Measurements from ENCODE around the gene GAP43.

Gene GAP43

GRCh38 chr3:115634052-115634451, 10.7 kb downstream of the GAP43 start:
- DNase-seq (ENCODE audit: low read depth in 1 of 2, low spot score in 1 of 2): no peak
- in situ Hi-C loops (cut with HindIII; ENCODE audit: low pct_unique_long_range_greater_than_20kb, low sequenced_read_pairs): no loop called here
- no peak for TF ChIP-seq JUND (IDR thresholded peaks at IDR 0.05; ENCODE audit: low read depth)

- in situ Hi-C loops (cut with HindIII; ENCODE audit: low pct_unique_long_range_greater_than_20kb, low sequenced_read_pairs): no loop called here
- TF ChIP-seq JUND (IDR thresholded peaks at IDR 0.05; ENCODE audit: low read depth): no peak
- no peak for DNase-seq (ENCODE audit: low read depth in 1 of 2, low spot score in 1 of 2)
Observed at GRCh38 chr3:115635406-115635805, 12.1 kb downstream of the GAP43 start.

- in situ Hi-C loops (cut with HindIII; ENCODE audit: low pct_unique_long_range_greater_than_20kb, low sequenced_read_pairs): no loop called here
- no peak for TF ChIP-seq JUND (IDR thresholded peaks at IDR 0.05; ENCODE audit: low read depth)
- no peak for DNase-seq (ENCODE audit: low read depth in 1 of 2, low spot score in 1 of 2)
Observed at GRCh38 chr3:115638241-115638640, 14.9 kb downstream of the GAP43 start.

- no peak for TF ChIP-seq JUND (IDR thresholded peaks at IDR 0.05; ENCODE audit: low read depth)
- in situ Hi-C loops (cut with HindIII; ENCODE audit: low pct_unique_long_range_greater_than_20kb, low sequenced_read_pairs): no loop called here
- no peak for DNase-seq (ENCODE audit: low read depth in 1 of 2, low spot score in 1 of 2)
Observed at GRCh38 chr3:115638991-115639390, 15.7 kb downstream of the GAP43 start.

- in situ Hi-C loops (cut with HindIII; ENCODE audit: low pct_unique_long_range_greater_than_20kb, low sequenced_read_pairs): no loop called here
- DNase-seq (ENCODE audit: low read depth in 1 of 2, low spot score in 1 of 2): no peak
- no peak for TF ChIP-seq JUND (IDR thresholded peaks at IDR 0.05; ENCODE audit: low read depth)
Observed at GRCh38 chr3:115644391-115644790, 21.1 kb downstream of the GAP43 start.

GRCh38 chr3:115646027-115646690, 22.8 kb downstream of the GAP43 start:
- in situ Hi-C loops (cut with HindIII; ENCODE audit: low pct_unique_long_range_greater_than_20kb, low sequenced_read_pairs): no loop called here
- no peak for TF ChIP-seq JUND (IDR thresholded peaks at IDR 0.05; ENCODE audit: low read depth)
- DNase-seq (ENCODE audit: low read depth in 1 of 2, low spot score in 1 of 2): no peak

GRCh38 chr3:115648559-115648958, 25.2 kb downstream of the GAP43 start:
- DNase-seq (ENCODE audit: low read depth in 1 of 2, low spot score in 1 of 2): no peak
- in situ Hi-C loops (cut with HindIII; ENCODE audit: low pct_unique_long_range_greater_than_20kb, low sequenced_read_pairs): no loop called here
- no peak for TF ChIP-seq JUND (IDR thresholded peaks at IDR 0.05; ENCODE audit: low read depth)

GRCh38 chr3:115651087-115651486, 27.8 kb downstream of the GAP43 start:
- TF ChIP-seq JUND (IDR thresholded peaks at IDR 0.05; ENCODE audit: low read depth): no peak
- DNase-seq (ENCODE audit: low read depth in 1 of 2, low spot score in 1 of 2): no peak
- in situ Hi-C loops (cut with HindIII; ENCODE audit: low pct_unique_long_range_greater_than_20kb, low sequenced_read_pairs): no loop called here

GRCh38 chr3:115651599-115651998, 28.3 kb downstream of the GAP43 start:
- TF ChIP-seq JUND (IDR thresholded peaks at IDR 0.05; ENCODE audit: low read depth): no peak
- no peak for DNase-seq (ENCODE audit: low read depth in 1 of 2, low spot score in 1 of 2)
- in situ Hi-C loops (cut with HindIII; ENCODE audit: low pct_unique_long_range_greater_than_20kb, low sequenced_read_pairs): no loop called here

GRCh38 chr3:115652738-115653137, 29.4 kb downstream of the GAP43 start:
- in situ Hi-C loops (cut with HindIII; ENCODE audit: low pct_unique_long_range_greater_than_20kb, low sequenced_read_pairs): no loop called here
- no peak for DNase-seq (ENCODE audit: low read depth in 1 of 2, low spot score in 1 of 2)
- TF ChIP-seq JUND (IDR thresholded peaks at IDR 0.05; ENCODE audit: low read depth): no peak

- in situ Hi-C loops (cut with HindIII; ENCODE audit: low pct_unique_long_range_greater_than_20kb, low sequenced_read_pairs): no loop called here
- TF ChIP-seq JUND (IDR thresholded peaks at IDR 0.05; ENCODE audit: low read depth): no peak
- no peak for DNase-seq (ENCODE audit: low read depth in 1 of 2, low spot score in 1 of 2)
Observed at GRCh38 chr3:115655761-115656282, 32.5 kb downstream of the GAP43 start.

GRCh38 chr3:115657168-115657567, 33.9 kb downstream of the GAP43 start:
- in situ Hi-C loops (cut with HindIII; ENCODE audit: low pct_unique_long_range_greater_than_20kb, low sequenced_read_pairs): no loop called here
- TF ChIP-seq JUND (IDR thresholded peaks at IDR 0.05; ENCODE audit: low read depth): no peak
- DNase-seq (ENCODE audit: low read depth in 1 of 2, low spot score in 1 of 2): no peak

GRCh38 chr3:115658032-115658336, 34.7 kb downstream of the GAP43 start:
- TF ChIP-seq JUND (IDR thresholded peaks at IDR 0.05; ENCODE audit: low read depth): no peak
- in situ Hi-C loops (cut with HindIII; ENCODE audit: low pct_unique_long_range_greater_than_20kb, low sequenced_read_pairs): no loop called here
- DNase-seq (ENCODE audit: low read depth in 1 of 2, low spot score in 1 of 2): no peak
